HL-60/S4 treated with phorbol 12-myristate 13-acetate at 8.2 ng/mL for 4 days and 3 days (cell line): ENCODE data around the gene PCBP3.

Experiments used
- in situ Hi-C: fragments of 300-500 bp; cut with MboI; formaldehyde crosslinking; loops from 2 replicates; pipeline ENCODE4 v1.15.0; 2022; ENCODE audit warnings: low sequenced_read_pairs

The PCBP3 gene

DNA sequence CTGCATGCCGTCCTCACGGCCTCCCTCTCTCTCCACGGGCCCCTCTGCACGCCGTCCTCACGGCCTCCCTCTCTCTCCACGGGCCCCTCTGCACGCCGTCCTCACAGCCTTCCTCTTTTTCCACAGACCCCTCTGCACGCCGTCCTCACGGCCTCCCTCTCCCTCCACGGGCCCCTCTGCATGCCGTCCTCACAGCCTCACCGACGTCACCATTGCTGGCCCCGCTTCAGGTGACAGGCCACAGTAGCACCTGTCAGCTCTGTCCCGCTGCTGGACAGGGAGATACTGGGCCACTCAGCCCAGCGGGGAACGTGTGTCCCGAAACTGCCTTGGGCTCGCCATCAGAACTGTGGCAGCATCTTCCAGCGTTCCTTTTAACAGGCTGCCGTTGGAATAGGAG is 255.3 kb downstream of the PCBP3 start:
- in situ Hi-C loops = no loop called here

DNA sequence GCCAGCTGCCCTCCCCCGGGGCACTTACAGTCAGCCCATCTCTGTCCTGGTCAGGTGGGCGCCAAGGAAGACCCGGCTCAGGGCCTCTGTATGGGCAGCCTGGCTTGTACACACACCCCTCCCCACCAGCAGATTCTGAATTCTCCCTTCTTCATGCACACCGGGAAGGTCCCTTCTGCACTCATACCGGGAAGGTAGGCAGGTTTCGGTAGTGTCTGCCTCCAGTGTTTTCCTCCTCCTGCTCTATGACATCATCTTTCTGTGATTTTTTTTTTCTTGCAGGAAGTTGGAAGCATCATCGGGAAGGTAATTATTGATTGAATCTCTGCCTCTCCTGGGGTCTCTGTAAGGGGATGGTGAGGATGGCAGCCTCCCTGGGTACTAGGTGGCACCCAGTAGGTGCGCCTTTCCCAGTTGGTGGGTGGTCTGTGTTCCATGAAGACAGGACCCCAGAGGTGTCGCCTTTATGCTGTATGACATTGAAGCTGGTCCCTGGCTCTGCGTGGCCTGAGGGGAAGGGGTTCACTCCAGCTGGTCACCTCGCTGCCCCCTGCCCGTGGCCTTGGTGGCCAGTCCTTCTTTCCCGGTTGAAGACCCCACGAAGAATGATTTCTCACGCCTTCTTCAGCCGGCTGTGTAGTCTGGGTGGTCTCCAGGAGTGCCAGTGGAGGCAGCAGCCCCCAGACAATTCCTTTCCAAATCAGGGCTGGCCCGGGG is 255.9 kb downstream of the PCBP3 start:
- in situ Hi-C loops = no loop called here

DNA sequence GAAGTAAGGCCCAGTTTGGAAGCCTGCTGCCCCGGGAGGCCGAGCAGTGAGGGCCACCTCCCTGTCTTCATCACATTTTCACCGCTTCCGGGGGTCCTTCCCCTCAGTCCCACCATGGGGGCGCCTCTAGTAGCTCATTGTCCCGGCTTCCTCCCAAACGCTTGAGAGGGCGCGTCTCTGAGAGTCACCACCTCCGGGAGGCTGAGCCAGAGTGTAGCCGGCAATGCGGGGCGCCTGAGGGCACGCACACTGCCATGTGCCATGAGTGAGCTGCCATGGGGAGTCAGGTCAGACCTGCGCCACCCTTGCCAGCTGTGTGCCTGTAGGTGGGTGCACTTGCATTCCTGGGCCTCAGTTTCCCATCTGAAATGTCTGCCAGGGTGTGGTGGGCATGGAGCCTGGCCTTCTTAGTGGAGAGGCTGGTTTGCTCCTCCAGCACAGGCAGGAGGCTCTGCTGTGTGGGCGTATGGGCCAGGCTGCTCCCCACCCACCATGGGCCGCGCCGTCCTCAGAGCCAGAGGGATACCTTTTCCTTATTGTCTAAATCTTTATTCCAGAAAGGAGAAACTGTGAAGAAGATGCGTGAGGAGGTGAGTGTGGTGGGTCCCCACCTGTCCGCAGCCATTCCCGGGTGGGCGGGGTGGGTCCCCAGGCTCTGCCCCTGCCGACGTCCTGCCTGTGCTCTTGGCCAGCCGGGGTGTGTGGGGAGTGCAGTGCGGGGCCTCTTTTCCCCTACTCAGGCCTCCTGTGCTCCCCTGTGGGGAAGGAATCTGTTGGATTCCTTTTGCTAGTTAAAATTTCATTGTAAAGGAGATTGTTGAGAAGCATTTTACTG is 256.7 kb downstream of the PCBP3 start:
- in situ Hi-C loops = no loop called here

DNA sequence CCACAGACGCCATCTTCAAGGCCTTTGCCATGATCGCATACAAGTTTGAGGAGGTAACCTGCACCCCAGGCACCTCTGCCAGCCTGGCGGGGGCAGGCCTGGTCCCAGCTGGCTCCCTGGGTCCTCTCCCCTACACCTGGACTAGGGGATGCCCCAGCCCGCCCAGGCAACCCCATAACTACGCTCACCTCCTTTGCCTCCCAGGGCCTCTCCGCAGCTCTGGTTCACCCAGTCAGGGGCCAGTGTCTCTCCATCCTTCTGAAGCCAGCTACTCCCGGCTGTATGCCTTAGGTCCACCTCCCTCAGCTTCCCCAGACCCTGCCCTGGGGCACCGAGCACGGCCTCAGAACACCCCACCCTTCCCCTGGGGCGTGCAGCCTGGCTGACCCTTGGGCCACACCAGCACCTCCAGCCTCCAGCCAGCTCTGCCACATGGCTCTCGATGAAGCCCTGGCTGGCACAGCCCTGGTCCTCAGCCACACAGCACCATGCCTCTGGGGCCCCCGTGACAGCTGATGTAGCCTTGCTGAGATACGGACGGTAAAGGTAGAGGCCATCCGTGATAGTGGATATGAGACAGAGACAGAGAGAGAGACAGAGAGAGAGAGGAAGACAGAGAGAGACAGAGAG is 257.7 kb downstream of the PCBP3 start:
- in situ Hi-C loops = no loop called here

DNA sequence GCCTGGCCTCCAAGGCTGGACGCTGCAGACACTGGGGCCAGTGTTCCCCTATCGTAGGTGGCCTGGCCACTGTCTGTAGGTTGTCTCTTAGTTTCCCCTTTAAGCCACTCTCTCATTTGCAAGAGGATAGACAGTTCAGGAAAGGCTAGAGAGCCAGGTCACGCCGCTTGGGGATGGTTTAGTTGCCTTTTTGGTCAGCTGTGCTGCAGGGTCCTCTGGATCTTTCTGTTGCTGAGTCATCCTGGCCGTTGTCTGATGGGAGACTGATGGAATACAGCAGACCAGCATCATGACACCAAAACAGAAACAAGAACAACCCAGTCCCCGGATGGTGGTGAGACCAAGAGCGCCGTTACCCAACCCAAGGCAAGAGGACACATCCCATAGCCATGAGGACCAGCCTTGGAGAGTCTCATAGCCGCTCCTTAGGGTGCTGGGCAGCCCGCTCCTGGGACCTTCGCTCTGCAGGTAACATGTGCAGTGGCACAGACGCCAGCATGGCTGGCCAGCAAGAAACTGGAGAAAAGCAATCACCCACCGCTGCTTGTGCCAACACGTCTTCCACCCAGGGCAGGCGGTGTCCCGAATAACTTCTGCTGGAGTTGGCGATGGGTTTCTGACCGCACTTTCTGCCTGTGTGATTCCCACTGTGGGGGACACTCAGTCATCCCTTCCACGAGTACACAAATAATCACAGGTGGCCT is 258.9 kb downstream of the PCBP3 start:
- in situ Hi-C loops = no loop called here

DNA sequence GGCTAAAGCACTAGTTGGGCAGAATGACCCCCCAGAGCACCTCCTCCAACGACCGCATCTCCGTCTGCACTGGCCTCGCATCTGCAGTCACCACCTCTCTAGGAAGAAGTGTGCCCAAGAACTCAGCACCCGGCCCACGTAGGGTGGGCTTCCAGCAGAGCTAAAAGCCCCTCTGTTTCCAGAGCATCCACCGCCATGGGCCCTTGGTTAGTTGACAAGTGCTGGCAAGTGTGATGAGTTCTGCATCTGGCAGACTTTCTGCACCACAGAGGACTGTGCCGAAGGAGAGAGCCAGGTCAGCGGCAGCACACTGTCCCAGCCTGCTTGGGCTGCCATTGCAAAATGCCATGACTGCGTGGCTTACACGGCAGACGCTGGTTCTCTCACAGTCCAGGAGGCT is 261.7 kb downstream of the PCBP3 start:
- in situ Hi-C loops = no loop called here

DNA sequence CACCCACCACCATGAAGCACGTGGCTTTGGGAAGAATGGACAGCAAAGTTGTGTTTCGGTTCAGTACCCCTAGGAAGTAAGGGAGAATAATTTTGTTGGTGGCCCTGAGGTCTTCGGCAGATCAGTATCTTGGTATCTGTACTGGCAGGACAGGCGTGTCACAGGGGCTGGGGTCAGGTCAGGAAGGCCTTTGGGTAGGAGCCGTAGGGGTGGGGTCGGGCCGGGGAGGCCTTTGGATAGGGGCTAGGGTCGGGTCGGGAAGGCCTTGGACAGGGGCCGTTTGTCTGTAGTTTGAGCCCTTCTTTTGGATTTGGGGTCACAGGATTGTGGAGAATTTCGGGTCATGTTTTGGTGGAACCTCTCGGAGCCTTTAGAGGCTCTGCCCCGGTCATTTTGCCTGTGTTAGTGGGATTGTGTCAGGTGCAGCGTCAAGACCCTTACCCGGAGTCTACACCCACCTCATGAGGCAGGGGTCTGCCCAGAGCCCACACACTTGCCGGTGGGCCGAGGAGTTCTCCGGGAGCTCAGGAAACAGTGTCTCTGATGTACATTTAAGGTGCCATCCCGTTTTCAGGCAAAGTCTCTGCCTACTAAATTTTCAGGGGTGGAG is 262.8 kb downstream of the PCBP3 start:
- in situ Hi-C loops = no loop called here

DNA sequence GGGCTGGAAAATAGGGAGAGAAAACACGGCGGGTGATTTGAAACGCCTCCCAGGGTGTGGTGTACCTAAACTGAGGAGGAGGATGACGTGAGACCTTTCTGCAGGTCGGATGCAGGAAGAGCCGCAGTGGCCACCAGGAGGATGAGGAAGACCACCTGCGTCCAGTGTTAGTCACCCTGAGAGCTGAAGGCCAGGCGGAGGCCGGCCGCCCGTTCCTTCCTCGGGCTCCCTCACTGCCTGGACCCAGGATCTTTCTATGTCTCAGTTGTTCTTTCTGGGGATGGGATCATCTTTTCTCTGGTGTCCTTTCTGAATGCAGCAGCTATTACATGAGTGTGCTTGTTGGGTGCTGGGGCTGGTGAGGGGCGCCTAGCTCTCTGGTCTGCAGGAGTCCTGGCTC is 263.3 kb downstream of the PCBP3 start:
- in situ Hi-C loops = no loop called here

DNA sequence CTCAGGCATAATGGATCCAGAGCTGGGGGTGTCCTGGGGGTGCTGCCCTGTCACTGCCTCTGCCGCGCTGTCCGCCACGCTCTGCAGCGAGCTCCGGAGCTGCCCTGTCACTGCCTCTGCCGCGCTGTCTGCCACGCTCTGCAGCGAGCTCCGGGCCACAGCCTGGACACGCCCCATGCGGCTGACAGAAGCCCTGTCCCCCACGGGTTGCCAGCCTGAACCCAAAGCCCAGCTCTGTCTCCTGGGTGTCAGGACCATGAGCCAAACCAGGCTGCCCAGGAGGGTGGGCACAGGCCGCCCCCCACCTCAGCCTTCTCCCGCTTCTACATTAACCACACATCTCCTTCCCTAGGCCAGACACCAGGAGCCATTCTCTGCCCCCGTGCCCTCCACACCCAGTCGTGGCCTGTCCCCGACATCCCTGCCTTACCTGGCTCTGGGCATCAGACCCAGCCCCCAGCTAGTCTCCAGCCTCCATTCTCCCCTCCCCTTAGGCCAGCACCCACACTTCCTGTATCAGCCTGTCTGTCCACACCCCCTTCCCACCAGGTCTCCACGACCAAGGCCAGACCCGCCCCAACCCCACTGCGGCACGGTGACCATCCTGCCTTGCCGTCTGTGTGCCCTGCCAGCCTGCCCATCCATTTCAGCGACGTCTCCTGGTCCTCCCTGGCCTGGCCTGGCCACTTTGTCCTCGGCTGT is 265.2 kb downstream of the PCBP3 start:
- in situ Hi-C loops = no loop called here

DNA sequence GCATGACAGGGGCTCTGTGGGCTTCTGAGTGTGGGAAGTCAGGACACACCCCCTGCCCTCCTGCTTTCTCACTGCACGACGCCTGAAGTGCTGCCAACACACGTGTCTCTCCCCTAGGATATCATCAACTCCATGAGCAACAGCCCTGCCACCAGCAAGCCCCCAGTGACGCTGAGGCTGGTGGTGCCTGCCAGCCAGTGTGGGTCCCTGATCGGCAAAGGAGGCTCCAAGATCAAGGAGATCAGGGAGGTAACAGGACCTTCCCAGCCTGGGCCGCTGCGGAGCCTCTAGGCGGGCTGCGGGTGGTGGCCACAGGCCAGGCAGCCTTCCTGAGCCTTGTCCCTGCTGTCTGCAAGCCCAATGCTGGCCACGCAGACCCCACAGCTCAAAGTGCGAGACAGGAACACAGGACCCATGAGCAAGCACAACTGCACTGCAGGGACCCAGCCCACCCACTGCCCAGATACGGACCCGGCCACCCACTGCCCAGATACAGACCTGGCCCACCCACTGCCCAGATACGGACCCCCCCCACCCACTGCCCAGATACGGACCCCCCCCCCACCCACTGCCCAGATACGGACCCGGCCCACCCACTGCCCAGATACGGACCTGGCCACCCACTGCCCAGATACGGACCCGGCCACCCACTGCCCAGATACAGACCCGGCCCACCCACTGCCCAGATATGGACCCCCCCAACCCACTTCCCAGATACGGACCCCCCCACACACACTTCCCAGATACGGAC is 265.9 kb downstream of the PCBP3 start:
- in situ Hi-C loops = no loop called here

DNA sequence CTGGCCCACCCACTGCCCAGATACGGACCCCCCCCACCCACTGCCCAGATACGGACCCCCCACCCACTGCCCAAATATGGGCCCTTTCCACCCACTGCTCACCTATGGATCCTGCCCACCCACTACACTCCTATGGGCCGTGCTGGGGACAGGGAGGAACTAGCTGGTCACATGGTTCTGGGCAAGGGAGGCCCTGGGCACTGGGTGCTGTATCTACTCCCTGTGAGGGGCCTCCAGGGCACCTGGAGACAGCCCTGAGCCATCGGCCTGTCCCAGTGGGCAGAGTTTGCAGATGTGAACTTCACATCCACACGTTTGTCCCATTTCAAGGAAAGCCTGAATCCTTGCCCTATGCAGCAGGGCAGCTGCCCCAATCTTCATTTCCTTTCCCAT is 266.6 kb downstream of the PCBP3 start:
- in situ Hi-C loops = no loop called here

DNA sequence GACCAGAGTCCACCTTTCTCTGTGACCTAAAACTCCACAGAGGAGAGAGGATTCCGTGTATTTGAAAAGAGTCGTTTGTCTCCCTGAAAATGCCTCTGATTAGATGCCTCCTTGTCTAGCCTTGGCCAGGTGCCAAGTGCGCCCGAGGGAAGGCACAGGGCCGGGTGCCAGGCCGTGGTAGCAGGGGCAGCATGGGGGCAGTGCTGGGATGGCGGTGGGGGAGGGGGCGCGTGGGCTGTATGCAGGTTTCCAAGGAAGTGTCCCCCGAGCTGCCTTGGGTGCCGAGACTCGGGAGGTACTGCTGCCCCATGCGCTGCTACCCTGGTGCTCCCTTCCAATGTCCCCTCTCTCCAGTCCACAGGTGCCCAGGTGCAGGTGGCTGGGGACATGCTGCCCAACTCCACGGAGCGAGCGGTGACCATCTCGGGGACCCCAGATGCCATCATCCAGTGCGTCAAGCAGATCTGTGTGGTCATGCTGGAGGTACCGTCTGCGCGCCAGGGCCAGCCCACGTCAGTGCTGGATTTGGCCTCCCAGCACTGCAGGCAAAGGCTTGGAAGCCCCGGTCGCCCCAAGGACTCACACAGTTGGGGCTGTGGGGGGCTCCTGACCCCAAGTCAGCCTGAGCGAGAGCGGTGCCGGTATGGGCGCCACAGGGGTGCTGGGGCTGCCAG is 267.2 kb downstream of the PCBP3 start:
- in situ Hi-C loops = no loop called here

DNA sequence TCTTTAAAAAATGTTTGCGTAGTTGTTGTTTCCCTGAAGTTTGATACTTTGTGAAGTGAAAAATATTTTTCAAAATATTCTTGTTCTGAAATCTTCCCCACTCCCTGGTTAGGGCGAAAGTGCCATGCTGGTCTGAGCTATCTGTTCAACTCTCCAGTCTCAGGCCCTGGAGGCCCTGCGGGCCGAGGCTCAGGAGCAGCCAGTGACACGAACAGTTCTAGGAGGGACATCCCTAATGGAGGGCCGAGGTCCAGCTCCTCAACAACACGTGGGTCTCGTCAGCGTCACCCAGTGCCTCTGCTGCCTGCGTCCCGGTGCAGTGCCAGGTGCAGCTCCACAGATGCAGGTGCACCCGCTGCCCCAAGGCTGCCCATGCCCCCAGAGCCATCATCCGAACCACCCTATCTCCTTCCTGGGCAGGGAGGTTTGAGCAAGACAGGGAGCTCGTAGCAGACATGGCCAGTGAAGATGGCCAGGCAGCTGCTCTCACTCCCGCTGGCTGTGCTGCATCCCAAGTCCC is 268.3 kb downstream of the PCBP3 start:
- in situ Hi-C loops = no loop called here

DNA sequence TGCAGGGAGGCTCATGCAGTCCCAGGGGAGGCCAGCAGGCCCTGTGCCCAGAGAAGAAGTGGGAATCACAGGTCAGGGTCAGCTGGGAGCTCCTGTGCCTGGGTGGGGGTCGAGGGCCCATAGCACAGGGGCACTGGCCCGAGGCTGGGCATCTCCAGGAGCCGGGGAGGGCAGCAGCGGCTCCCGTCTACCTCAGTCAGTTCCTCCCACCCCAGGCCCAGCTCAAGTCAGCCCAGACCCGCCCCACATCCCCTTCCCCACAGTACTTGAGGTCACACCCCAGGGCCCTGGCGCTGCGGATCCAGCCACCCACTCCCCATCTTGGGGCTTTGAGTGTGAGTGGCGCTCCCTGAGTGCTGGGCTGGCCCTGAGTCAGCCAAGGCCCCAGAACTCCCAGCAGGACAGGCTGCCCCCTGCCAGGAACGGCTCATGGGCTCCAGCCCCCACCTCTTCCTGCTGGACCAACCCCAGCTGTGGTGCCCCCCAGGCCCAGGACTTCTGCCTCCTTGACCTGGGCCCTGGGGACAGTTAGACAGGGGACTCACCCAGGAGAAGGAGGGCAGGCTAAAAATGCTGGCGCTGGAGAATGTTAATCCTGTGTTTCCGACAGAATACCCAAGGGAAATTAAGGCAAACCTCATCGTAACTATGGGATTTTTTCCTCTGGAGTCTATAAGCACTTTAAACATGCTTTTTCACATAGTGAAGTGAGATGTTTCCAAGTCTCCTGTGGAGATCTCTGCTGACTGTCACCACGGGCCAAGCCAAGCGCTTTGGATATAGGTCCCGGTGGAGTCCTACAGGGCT is 269.3 kb downstream of the PCBP3 start:
- in situ Hi-C loops = no loop called here

DNA sequence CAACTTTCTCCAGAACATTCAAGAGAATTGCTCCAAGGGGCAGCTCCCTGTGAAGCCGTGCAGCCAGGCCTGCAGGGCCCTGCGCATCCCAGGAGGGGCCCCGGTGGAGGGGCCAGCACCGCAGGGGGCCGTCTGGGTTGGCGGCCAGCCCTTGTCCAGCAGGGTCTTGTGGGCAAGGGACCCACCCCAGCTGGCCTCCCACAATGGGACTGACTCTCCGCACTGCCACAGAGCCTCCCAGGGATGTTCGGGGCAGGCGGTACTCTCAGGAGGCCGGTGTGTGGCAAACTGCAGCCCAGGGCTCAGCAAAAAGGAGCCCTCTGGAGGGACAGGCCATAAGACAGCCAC is 269.9 kb downstream of the PCBP3 start:
- in situ Hi-C loops = no loop called here

DNA sequence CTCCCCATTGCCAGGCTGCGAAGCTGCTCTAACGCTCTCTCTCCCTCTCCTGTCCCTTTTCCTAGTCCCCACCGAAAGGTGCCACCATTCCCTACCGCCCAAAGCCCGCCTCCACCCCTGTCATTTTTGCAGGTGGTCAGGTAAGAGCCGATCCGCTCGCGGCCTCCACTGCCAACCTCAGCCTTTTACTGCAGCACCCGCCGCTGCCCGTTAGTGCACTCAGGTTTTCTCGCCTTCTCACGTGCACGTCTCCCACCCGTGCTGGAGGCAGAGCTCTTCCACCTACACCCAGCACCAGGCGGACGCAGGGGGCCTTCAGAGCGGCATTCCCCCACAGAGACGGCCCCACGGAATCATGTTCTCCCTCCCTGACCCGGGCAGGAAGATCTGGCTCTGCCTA is 270.4 kb downstream of the PCBP3 start:
- in situ Hi-C loops = no loop called here

DNA sequence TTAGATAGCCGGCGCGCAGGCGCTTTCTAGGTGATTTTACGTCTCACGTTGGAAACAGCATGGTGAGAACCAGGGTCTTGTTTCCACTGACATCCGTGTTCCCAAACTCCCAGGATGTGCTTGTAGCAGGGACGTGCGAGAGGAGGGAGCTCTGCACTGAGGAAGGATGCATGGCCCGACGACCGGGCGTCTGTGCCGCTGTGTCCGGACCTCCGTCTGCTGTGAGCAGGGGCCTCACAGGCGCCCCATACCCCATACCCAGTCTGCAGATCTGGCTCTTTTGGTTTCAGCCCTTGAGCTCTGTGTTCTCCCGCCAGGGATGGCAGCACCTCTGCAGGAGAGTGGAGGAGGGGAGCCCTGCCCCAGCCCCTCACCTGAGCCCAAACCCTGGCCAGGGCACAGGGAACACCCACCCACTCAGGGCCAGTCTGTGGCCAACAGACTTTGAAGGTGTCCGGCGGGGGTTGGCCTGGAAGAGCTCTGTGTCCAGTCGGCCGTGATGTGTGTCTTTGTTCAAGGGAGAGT is 270.9 kb downstream of the PCBP3 start:
- in situ Hi-C loops = no loop called here
